Aorta (tissue), 5 donors: ENCODE data around the gene ZBTB21. TPM values are rescaled to one million over a fixed set of nuclear protein-coding genes. Genes with fewer than 3 reads are reported as not detected.

Experiments used
- ATAC-seq: fragments of 200-7000 bp; cut with Tn5 transposase; one replicate; pipeline ENCODE4 v1.9.1; 2022; ENCODE audit warnings: moderate library complexity; ENCODE audit not compliant: low FRiP score
- DNase-seq, 2 donors: peaks; one replicate each; pipeline ENCODE4 v3.0.0-alpha.2; 2020
- H3K27ac ChIP-seq, 2 donors: one replicate each; pipeline ENCODE4 v1.5.1; 2013; ENCODE audit warnings: low read length in 2 of 2, mild to moderate bottlenecking in 2 of 2, moderate library complexity in 2 of 2, control low read depth in 1 of 2, inconsistent platforms in 1 of 2, low read depth in 1 of 2
- H3K27me3 ChIP-seq, 2 donors: one replicate each; pipeline ENCODE4 v1.6.1; 2013; ENCODE audit warnings: control low read depth in 1 of 2, low read length in 1 of 2, mild to moderate bottlenecking in 1 of 2, moderate library complexity in 1 of 2; ENCODE audit not compliant: insufficient read depth in 2 of 2, control insufficient read depth in 1 of 2
- H3K36me3 ChIP-seq, 2 donors: one replicate each; pipeline ENCODE4 v1.6.1; 2013; ENCODE audit warnings: control low read depth in 1 of 2, low read length in 1 of 2, mild to moderate bottlenecking in 1 of 2; ENCODE audit not compliant: insufficient read depth in 2 of 2, control insufficient read depth in 1 of 2
- H3K4me1 ChIP-seq, 2 donors: one replicate each; pipeline ENCODE4 v1.6.1; 2013; ENCODE audit warnings: low read length in 2 of 2, control low read depth in 1 of 2, mild to moderate bottlenecking in 1 of 2, moderate library complexity in 1 of 2; ENCODE audit not compliant: insufficient read depth in 2 of 2, control insufficient read depth in 1 of 2
- H3K4me3 ChIP-seq, 2 donors: one replicate each; pipeline ENCODE4 v1.5.1; 2013; ENCODE audit warnings: low read length in 2 of 2, control low read depth in 1 of 2, mild to moderate bottlenecking in 1 of 2
- H3K9me3 ChIP-seq: one replicate; pipeline ENCODE4 v1.6.1; 2013; ENCODE audit warnings: mild to moderate bottlenecking, low read length; ENCODE audit not compliant: control insufficient read depth
- WGBS, 2 donors: extraction: QIAGEN DNeasy Blood & Tissue Kit; methylation state at CpG; one replicate each; pipeline ENCODE4 v1.1.7; 2013; 5-methylcytosine and 5-hydroxymethylcytosine counted together
- intact Hi-C, 2 donors: fragments of 100-400 bp; cut with DNase I; formaldehyde crosslinking; loops; one replicate each; pipeline versions ENCODE4 v1.14.2 to v1.15.0; 2022
- polyA plus RNA-seq, 2 donors: library from polyadenylated mRNA; stranded (reverse); fragments of 200-250 nt; gene quantifications; one replicate each; pipeline ENCODE4 v1.2.3, GENCODE V29; 2013
- total RNA-seq, 2 donors: library from RNA; stranded (reverse); fragmentation: NEBNext Ultra II Directional; extraction: Animal tissue kit (Norgen Biotek cat#: 25700); gene quantifications; one replicate each; pipeline ENCODE4 v1.2.1, GENCODE V29; 2021
- donor health status: healthy with polysubstance abuse.
- donor health status: Bipolar disorder and iron deficiency.
- donor health status: DM: no; HTN: no; CAD: no.
- donor health status: DM: no; HTN: no; CAD: no.
- donor health status: DM: yes; HTN: yes; CAD: no.

ZBTB21 gene
- total and polyA plus RNA-seq, 4 donors, result 3.1 to 52.8 (median 13.1) TPM

- Histone ChIP-seq H3K27me3 (no peaks in the 10 kb centered on the region), H3K4me1 (no peaks in the 10 kb centered on the region), H3K4me3 (no peak overlapping the region), H3K9me3 (no peaks in the 10 kb centered on the region), H3K27ac (no peak overlapping the region), H3K36me3 (no peaks in the 10 kb centered on the region)
- DNase-seq (no peak), ATAC-seq (no peak)
- 96 to 100% methylated on average over 1 of the region's 1 CpG for WGBS, 2 donors
- intact Hi-C loops, result no loop called here
Measured at GRCh38 chr21:41983229-41983628, 26.9 kb downstream of the ZBTB21 start.

- intact Hi-C loops, result no loop called here
- Histone ChIP-seq H3K27ac (no peak overlapping the region), H3K9me3 (no peaks in the 10 kb centered on the region), H3K4me3 (no peak overlapping the region), H3K27me3 (no peaks in the 10 kb centered on the region), H3K36me3 (no peaks in the 10 kb centered on the region), H3K4me1 (no peaks in the 10 kb centered on the region)
- no peak for ATAC-seq
- DNase-seq, result no peak
Measured at GRCh38 chr21:41980561-41980960, 29.6 kb downstream of the ZBTB21 start.

GRCh38 chr21:41979751-41980369, 30.3 kb downstream of the ZBTB21 start:
- Histone ChIP-seq H3K9me3 (no peaks in the 10 kb centered on the region), H3K27me3 (no peaks in the 10 kb centered on the region), H3K4me1 (no peaks in the 10 kb centered on the region), H3K36me3 (no peaks in the 10 kb centered on the region), H3K4me3 (no peak overlapping the region), H3K27ac (no peak overlapping the region)
- intact Hi-C loops, result no loop called here
- no peak for ATAC-seq
- DNase-seq, result no peak
- WGBS, 2 donors, result 88% methylated on average over 7 of the region's 7 CpGs

- Histone ChIP-seq H3K27ac (no peak overlapping the region), H3K4me3 (no peak overlapping the region), H3K36me3 (no peaks in the 10 kb centered on the region), H3K4me1 (no peaks in the 10 kb centered on the region), H3K27me3 (no peaks in the 10 kb centered on the region), H3K9me3 (no peaks in the 10 kb centered on the region)
- intact Hi-C loops, result no loop called here
- no peak for DNase-seq
- 75 to 86% methylated on average over 4 of the region's 4 CpGs for WGBS, 2 donors
- no peak for ATAC-seq
Measured at GRCh38 chr21:41979335-41979734, 30.8 kb downstream of the ZBTB21 start.

- intact Hi-C loops, result no loop called here
- DNase-seq (no peak), ATAC-seq (no peak)
- WGBS, 2 donors, result 68 to 69% methylated on average over 17 of the region's 17 CpGs
- Histone ChIP-seq H3K27ac (no peak overlapping the region), H3K27me3 (no peaks in the 10 kb centered on the region), H3K9me3 (no peaks in the 10 kb centered on the region), H3K36me3 (no peaks in the 10 kb centered on the region), H3K4me1 (no peaks in the 10 kb centered on the region), H3K4me3 (no peak overlapping the region)
Measured at GRCh38 chr21:41977034-41977950, 32.9 kb downstream of the ZBTB21 start.

- ATAC-seq (no peak), DNase-seq (no peak)
- H3K36me3 ChIP-seq, result no peaks in the 10 kb centered on the region
- no peak overlapping the region for H3K4me3 ChIP-seq
- 88 to 90% methylated on average over 8 of the region's 8 CpGs for WGBS, 2 donors
- no peaks in the 10 kb centered on the region for H3K27me3 ChIP-seq
- intact Hi-C loops, result no loop called here
- no peaks in the 10 kb centered on the region for H3K9me3 ChIP-seq
- no peak overlapping the region for H3K27ac ChIP-seq
- no peaks in the 10 kb centered on the region for H3K4me1 ChIP-seq
Measured at GRCh38 chr21:41976611-41977010, 33.5 kb downstream of the ZBTB21 start.

GRCh38 chr21:41975391-41976272, 34.5 kb downstream of the ZBTB21 start:
- intact Hi-C loops, result no loop called here
- no peak overlapping the region for H3K27ac ChIP-seq
- no peak overlapping the region for H3K4me3 ChIP-seq
- DNase-seq (no peak), ATAC-seq (no peak)
- no peaks in the 10 kb centered on the region for H3K4me1 ChIP-seq
- WGBS, 2 donors, result 92 to 93% methylated on average over 17 of the region's 17 CpGs
- H3K27me3 ChIP-seq, result no peaks in the 10 kb centered on the region
- H3K36me3 ChIP-seq, result no peaks in the 10 kb centered on the region
- no peaks in the 10 kb centered on the region for H3K9me3 ChIP-seq

- no peaks in the 10 kb centered on the region for H3K9me3 ChIP-seq
- no peaks in the 10 kb centered on the region for H3K4me1 ChIP-seq
- ATAC-seq (no peak), DNase-seq (no peak)
- H3K27me3 ChIP-seq, result no peaks in the 10 kb centered on the region
- WGBS, 2 donors, result 86 to 94% methylated on average over 4 of the region's 4 CpGs
- intact Hi-C loops, result no loop called here
- H3K36me3 ChIP-seq, result no peaks in the 10 kb centered on the region
- no peak overlapping the region for H3K27ac ChIP-seq
- H3K4me3 ChIP-seq, result no peak overlapping the region
Measured at GRCh38 chr21:41974752-41975053, 35.5 kb downstream of the ZBTB21 start.
